Endothelial cell of umbilical vein (primary cell): ENCODE measurements around the gene SMIM38. TPM values are rescaled to one million over a fixed set of nuclear protein-coding genes. Genes with fewer than 3 reads are reported as not detected.

Experiments
- BruUV-seq: library from RNA; stranded (reverse); fragments of 400-500 nt; replicated peaks from 2 replicates; lab custom pipeline; 2021; lab: Mats Ljungman, UMichigan
- CTCF ChIA-PET: fragments of 300-600, 350-600 bp; sonication (Branson Sonifier 250); formaldehyde crosslinking; loops from one replicate; lab custom pipeline; 2021; ENCODE audit warnings: antibody characterized with exemption, inconsistent platforms; lab: Charles Lee
- POLR2A ChIA-PET: fragments of 300-600, 350-600 bp; sonication (Branson Sonifier 250); formaldehyde crosslinking; loops from one replicate; lab custom pipeline; 2021; ENCODE audit warnings: antibody characterized with exemption, inconsistent platforms; lab: Charles Lee
- DNase-seq: peaks from one replicate; pipeline ENCODE4 v3.0.0-alpha.2; 2011; ENCODE audit warnings: low read depth, low spot score
- FAIRE-seq: peaks from 2 replicates; lab custom pipeline; 2011; peaks lifted over from hg19 to GRCh38; lab: Jason Lieb, UNC
- H2AFZ ChIP-seq: 2 replicates; pipeline ENCODE4 v1.6.0; 2012; ENCODE audit warnings: low read depth, low read length, control low read depth, inconsistent platforms
- H3K27ac ChIP-seq: 2 replicates; pipeline ENCODE4 v1.5.1; 2011; ENCODE audit warnings: low read depth, mild to moderate bottlenecking, control low read depth, low read length, moderate library complexity; ENCODE audit not compliant: insufficient read depth
- H3K27me3 ChIP-seq, 2 experiments: 2 replicates each; pipeline versions ENCODE4 v1.6.0 to v1.6.1; 2011; ENCODE audit warnings: low read length in 2 of 2, mixed read lengths in 1 of 2; ENCODE audit not compliant: control insufficient read depth in 2 of 2, insufficient read depth in 2 of 2
- H3K36me3 ChIP-seq, 2 experiments: 2 replicates in 1 of 2; 3 replicates in 1 of 2; pipeline ENCODE4 v1.5.1; 2011; ENCODE audit warnings: low read length in 2 of 2, mild to moderate bottlenecking in 1 of 2, moderate library complexity in 1 of 2; ENCODE audit not compliant: control insufficient read depth in 2 of 2, insufficient read depth in 2 of 2; ENCODE audit errors: extremely low read depth in 1 of 2
- H3K4me1 ChIP-seq: 3 replicates; pipeline ENCODE4 v1.5.1; 2011; ENCODE audit warnings: mild to moderate bottlenecking, low read length; ENCODE audit not compliant: control insufficient read depth, insufficient read depth; ENCODE audit errors: extremely low read depth
- H3K4me2 ChIP-seq: 2 replicates; pipeline ENCODE4 v1.6.1; 2011; ENCODE audit warnings: low read length, control low read depth, mixed read lengths; ENCODE audit not compliant: insufficient read depth
- H3K4me3 ChIP-seq, 3 experiments: fragments of 200-600 bp in 1 of 3; sonication (generic), shearing (Covaris generic) in 1 of 3; replicated peaks in 1 of 3; 2 replicates each; pipeline ENCODE4 v1.5.1; 2011 to 2016; ENCODE audit warnings: control low read depth in 3 of 3, low read length in 3 of 3, mild to moderate bottlenecking in 2 of 3, inconsistent platforms in 1 of 3, low read depth in 1 of 3, moderate library complexity in 1 of 3; ENCODE audit not compliant: insufficient read depth in 1 of 3
- H3K79me2 ChIP-seq: 2 replicates; pipeline ENCODE4 v1.6.0; 2012; ENCODE audit warnings: low read length, inconsistent platforms; ENCODE audit not compliant: control insufficient read depth, insufficient read depth
- H3K9ac ChIP-seq: replicated peaks from 2 replicates; pipeline ENCODE3; 2011; ENCODE audit warnings: low read length, control low read depth; ENCODE audit not compliant: insufficient read depth; ENCODE audit errors: extremely low read depth
- H3K9me1 ChIP-seq: replicated peaks from 3 replicates; pipeline ENCODE4 v1.6.0; 2011; ENCODE audit warnings: mild to moderate bottlenecking, low read length; ENCODE audit not compliant: control insufficient read depth, insufficient read depth; ENCODE audit errors: extremely low read depth
- H3K9me3 ChIP-seq: replicated peaks from 2 replicates; pipeline ENCODE4 v1.5.1; 2012; ENCODE audit warnings: low read length, inconsistent platforms; ENCODE audit not compliant: control insufficient read depth, insufficient read depth
- H4K20me1 ChIP-seq: replicated peaks from 2 replicates; pipeline ENCODE3; 2011; ENCODE audit warnings: mild to moderate bottlenecking, low read length; ENCODE audit not compliant: control insufficient read depth, insufficient read depth; ENCODE audit errors: extremely low read depth
- EZH2 ChIP-seq: IDR thresholded peaks from 2 replicates; pipeline ENCODE4 v1.6.1; 2012; ENCODE audit warnings: borderline replicate concordance, low read depth, mild to moderate bottlenecking, moderate library complexity, low read length, inconsistent platforms; ENCODE audit not compliant: severe bottlenecking
- FOS ChIP-seq: IDR thresholded peaks from 2 replicates; pipeline ENCODE4 v1.6.1; 2011; ENCODE audit warnings: mild to moderate bottlenecking, low read length, moderate library complexity, borderline replicate concordance; ENCODE audit not compliant: insufficient read depth
- GATA2 ChIP-seq: IDR thresholded peaks from 2 replicates; pipeline ENCODE4 v1.7.0; 2011; ENCODE audit warnings: low read depth, mild to moderate bottlenecking, moderate library complexity, mixed read lengths, low read length; ENCODE audit not compliant: insufficient read length, insufficient read depth
- JUN ChIP-seq: IDR thresholded peaks from 2 replicates; pipeline ENCODE4 v1.6.1; 2011; ENCODE audit warnings: borderline replicate concordance, low read depth; ENCODE audit not compliant: insufficient read length, insufficient read depth
- MYC ChIP-seq: IDR thresholded peaks from one replicate; pipeline ENCODE4 v1.6.1; 2011; ENCODE audit warnings: mild to moderate bottlenecking, low read depth, low read length
- POLR2A ChIP-seq: IDR thresholded peaks from 2 replicates; pipeline ENCODE4 v1.6.1; 2012; ENCODE audit warnings: low read depth, mild to moderate bottlenecking, control low read depth, low read length
- POLR2AphosphoS5 ChIP-seq: IDR thresholded peaks from 2 replicates; pipeline ENCODE4 v1.6.1; 2012; ENCODE audit warnings: low read depth, mild to moderate bottlenecking, control low read depth, low read length, moderate library complexity; ENCODE audit not compliant: insufficient read depth
- dilution Hi-C: fragments of 300-500 bp; cut with MboI; formaldehyde crosslinking; loops from one replicate; pipeline ENCODE4 v1.15.0; 2019; ENCODE audit warnings: low sequenced_read_pairs; ENCODE audit not compliant: extremely low pct_ligation_motif_present
- intact Hi-C: fragments of 100-400 bp; cut with micrococcal nuclease; formaldehyde crosslinking; loops from one replicate; pipeline ENCODE4 v1.10.0; 2022
- polyA plus RNA-seq, 4 experiments: library from polyadenylated mRNA; depleted of rRNA in 3 of 4; stranded (reverse) in 3 of 4; unstranded in 1 of 4; fragments of >200 nt; gene quantifications; 2 replicates each; pipeline versions ENCODE4 v1.2.1 to v1.2.3, GENCODE V29; 2011 to 2012; ENCODE audit warnings: missing spikeins in 1 of 4
- total RNA-seq: library from RNA; stranded (reverse); gene quantifications from 2 replicates; pipeline ENCODE4 v1.2.3, GENCODE V29; 2021
- TF ChIP-seq, protein P1 (sequence below), 2 donors: IDR thresholded peaks; 1 replicate in 1 of 2; 2 replicates in 1 of 2; pipeline ENCODE4 v1.5.1; 2011; ENCODE audit warnings: low read length in 2 of 2, mild to moderate bottlenecking in 2 of 2, moderate library complexity in 2 of 2, control low read depth in 1 of 2, inconsistent platforms in 1 of 2, low read depth in 1 of 2; ENCODE audit not compliant: insufficient read depth in 1 of 2; ENCODE audit errors: extremely low read depth in 1 of 2
- TF ChIP-seq, protein P2 (sequence below): IDR thresholded peaks from 2 replicates; pipeline ENCODE4 v1.6.1; 2011; ENCODE audit not compliant: insufficient read depth, insufficient read length

SMIM38 gene
- total and polyA plus RNA-seq, 2 donors (not counting 3 experiments of a cell fraction or from before 2014, with no cell fraction given), result 0.03 TPM; not detected in 1

- Histone ChIP-seq H3K4me2 (no peak overlapping the region), H3K27me3 (peaks cover 0 to 6% of the 10 kb centered on the region in 2 experiments), H3K36me3 (no peaks in the 10 kb centered on the region), H4K20me1 (no peaks in the 10 kb centered on the region), H3K4me3 (no peak overlapping the region), H3K9me3 (no peaks in the 10 kb centered on the region), H3K79me2 (no peaks in the 10 kb centered on the region), H3K9ac (no peak overlapping the region), H3K27ac (no peak overlapping the region), H2AFZ (no peak overlapping the region), H3K4me1 (no peaks in the 10 kb centered on the region), H3K9me1 (no peaks in the 10 kb centered on the region)
- TF ChIP-seq GATA2, result no peak
- no peak for TF ChIP-seq JUN
- ChIA-PET POLR2A (no interaction called here), CTCF (interaction anchor here (1.6 kb wide), 1 partner anchor 22 kb away, joined by 6 read pairs; no protein-coding TSS in a partner anchor)
- BruUV-seq, result no TSS peak
- dilution Hi-C loops (no loop called here), intact Hi-C loops (no loop called here)
- FAIRE-seq, result no peak
- no peak for DNase-seq
Measured at GRCh38 chr11:69153661-69154060, 2.1 kb upstream of the SMIM38 start.

- H3K36me3 ChIP-seq, result no peaks in the 10 kb centered on the region
- DNase-seq (no peak), FAIRE-seq (no peak)
- no peak overlapping the region for H3K4me2 ChIP-seq
- ChIA-PET POLR2A (no interaction called here), CTCF (interaction anchor here (1.6 to 1.8 kb wide), 2 partner anchors 23 kb away, joined by 6 to 10 read pairs; no protein-coding TSS in a partner anchor)
- dilution Hi-C loops (no loop called here), intact Hi-C loops (no loop called here)
- no peaks in the 10 kb centered on the region for H4K20me1 ChIP-seq
- no peak overlapping the region for H3K9ac ChIP-seq
- no peaks in the 10 kb centered on the region for H3K4me1 ChIP-seq
- H2AFZ ChIP-seq, result no peak overlapping the region
- no peak overlapping the region for H3K4me3 ChIP-seq
- no peak for TF ChIP-seq POLR2AphosphoS5
- TF ChIP-seq, protein P1, sequence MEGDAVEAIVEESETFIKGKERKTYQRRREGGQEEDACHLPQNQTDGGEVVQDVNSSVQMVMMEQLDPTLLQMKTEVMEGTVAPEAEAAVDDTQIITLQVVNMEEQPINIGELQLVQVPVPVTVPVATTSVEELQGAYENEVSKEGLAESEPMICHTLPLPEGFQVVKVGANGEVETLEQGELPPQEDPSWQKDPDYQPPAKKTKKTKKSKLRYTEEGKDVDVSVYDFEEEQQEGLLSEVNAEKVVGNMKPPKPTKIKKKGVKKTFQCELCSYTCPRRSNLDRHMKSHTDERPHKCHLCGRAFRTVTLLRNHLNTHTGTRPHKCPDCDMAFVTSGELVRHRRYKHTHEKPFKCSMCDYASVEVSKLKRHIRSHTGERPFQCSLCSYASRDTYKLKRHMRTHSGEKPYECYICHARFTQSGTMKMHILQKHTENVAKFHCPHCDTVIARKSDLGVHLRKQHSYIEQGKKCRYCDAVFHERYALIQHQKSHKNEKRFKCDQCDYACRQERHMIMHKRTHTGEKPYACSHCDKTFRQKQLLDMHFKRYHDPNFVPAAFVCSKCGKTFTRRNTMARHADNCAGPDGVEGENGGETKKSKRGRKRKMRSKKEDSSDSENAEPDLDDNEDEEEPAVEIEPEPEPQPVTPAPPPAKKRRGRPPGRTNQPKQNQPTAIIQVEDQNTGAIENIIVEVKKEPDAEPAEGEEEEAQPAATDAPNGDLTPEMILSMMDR (IDR thresholded peaks at IDR 0.05; ENCODE audit: extremely low read depth in 1 of 2, insufficient read depth in 1 of 2, low read depth in 1 of 2, low read length in 2 of 2), result no peak
- no peak for TF ChIP-seq MYC
- no peak for TF ChIP-seq EZH2
- TF ChIP-seq FOS, result no peak
- TF ChIP-seq JUN, result no peak
- TF ChIP-seq POLR2A, result no peak
- TF ChIP-seq, protein P2, sequence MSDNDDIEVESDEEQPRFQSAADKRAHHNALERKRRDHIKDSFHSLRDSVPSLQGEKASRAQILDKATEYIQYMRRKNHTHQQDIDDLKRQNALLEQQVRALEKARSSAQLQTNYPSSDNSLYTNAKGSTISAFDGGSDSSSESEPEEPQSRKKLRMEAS, result no peak
- no peak for TF ChIP-seq GATA2
- no peak overlapping the region for H3K27ac ChIP-seq
- no peaks in the 10 kb centered on the region for H3K9me3 ChIP-seq
- no peaks in the 10 kb centered on the region for H3K79me2 ChIP-seq
- peaks cover 0 to 6% of the 10 kb centered on the region in 2 experiments for H3K27me3 ChIP-seq
- no TSS peak for BruUV-seq
- no peaks in the 10 kb centered on the region for H3K9me1 ChIP-seq
Measured at GRCh38 chr11:69154211-69154913, 1.4 kb upstream of the SMIM38 start.
